HCT116 (cell line): ENCODE measurements around the gene SAMHD1. TPM values are rescaled to one million over a fixed set of nuclear protein-coding genes. Genes with fewer than 3 reads are reported as not detected.

Source experiments
- ATAC-seq: fragments of 200-7000 bp; cut with Tn5 transposase; 2 replicates; pipeline ENCODE4 v1.9.1; 2020; ENCODE audit warnings: mild to moderate bottlenecking, moderate library complexity
- BruUV-seq: library from RNA; stranded (reverse); fragments of 400-500 nt; replicated peaks from 2 replicates; lab custom pipeline; 2021; lab: Mats Ljungman, UMichigan
- CTCF ChIA-PET: fragments of 300-600 bp; sonication (Branson Sonifier 250); formaldehyde crosslinking; loops from one replicate; lab custom pipeline; 2021; ENCODE audit warnings: antibody characterized with exemption; lab: Charles Lee
- POLR2A ChIA-PET: fragments of 300-600, 350-600 bp; sonication (Branson Sonifier 250); formaldehyde crosslinking; loops from one replicate; lab custom pipeline; 2021; ENCODE audit warnings: antibody characterized with exemption; lab: Charles Lee
- RAD21 ChIA-PET, 2 experiments: fragments of 300-600 bp; sonication (Branson Sonifier 250); formaldehyde crosslinking; loops; one replicate each; lab custom pipeline; 2023; ENCODE audit warnings: low total read pairs in 2 of 2; ENCODE audit not compliant: uncharacterized antibody in 2 of 2, unreplicated experiment in 2 of 2, low non-redundant PET in 1 of 2; lab: Charles Lee
- DNase-seq: peaks from one replicate; pipeline ENCODE4 v3.0.0-alpha.2; 2010; ENCODE audit warnings: low read depth, low spot score
- H2AFZ ChIP-seq: fragments of 200-600 bp; shearing (Covaris generic), sonication (generic); 2 replicates; pipeline ENCODE4 v1.6.1; 2017; ENCODE audit warnings: low read depth, mixed run types, mixed read lengths, antibody characterized with exemption, low read length; ENCODE audit not compliant: poor library complexity, severe bottlenecking
- H3K27ac ChIP-seq: 2 replicates; pipeline ENCODE4 v1.5.1; 2012; ENCODE audit warnings: low read depth, low read length
- H3K27me3 ChIP-seq: fragments of 200-600 bp; sonication (generic); 2 replicates; pipeline ENCODE4 v1.6.1; 2016; ENCODE audit warnings: mixed run types, low read length, mixed read lengths; ENCODE audit not compliant: insufficient read depth
- H3K36me3 ChIP-seq, 2 experiments: fragments of 200-500 bp in 1 of 2; fragments of 200-600 bp in 1 of 2; sonication (Bioruptor generic) in 1 of 2; sonication (generic) in 1 of 2; 2 replicates each; pipeline versions ENCODE4 v1.5.1 to v1.6.1; 2014 to 2016; ENCODE audit warnings: low read length in 2 of 2, inconsistent platforms in 1 of 2, mixed read lengths in 1 of 2, mixed run types in 1 of 2; ENCODE audit not compliant: insufficient read depth in 2 of 2, control insufficient read depth in 1 of 2
- H3K4me1 ChIP-seq, 2 experiments: fragments of 200-600 bp in 1 of 2; sonication (generic) in 1 of 2; 2 replicates each; pipeline versions ENCODE4 v1.5.1 to v1.6.1; 2012 to 2017; ENCODE audit warnings: low read length in 2 of 2, inconsistent platforms in 1 of 2, mild to moderate bottlenecking in 1 of 2, mixed read lengths in 1 of 2, mixed run types in 1 of 2, moderate library complexity in 1 of 2; ENCODE audit not compliant: insufficient read depth in 2 of 2, control insufficient read depth in 1 of 2
- H3K4me2 ChIP-seq: fragments of 200-600 bp; sonication (generic); 2 replicates; pipeline ENCODE4 v1.6.1; 2017; ENCODE audit warnings: mixed run types, low read length, mixed read lengths
- H3K4me3 ChIP-seq, 2 experiments: fragments of 200-600 bp in 1 of 2; sonication (generic) in 1 of 2; replicated peaks in 1 of 2; 2 replicates each; pipeline ENCODE4 v1.5.1; 2011 to 2016; ENCODE audit warnings: low read length in 2 of 2, control low read depth in 1 of 2, low read depth in 1 of 2, mild to moderate bottlenecking in 1 of 2, mixed read lengths in 1 of 2, mixed run types in 1 of 2
- H3K79me2 ChIP-seq: fragments of 200-600 bp; sonication (generic); 2 replicates; pipeline ENCODE4 v1.6.1; 2017; ENCODE audit warnings: mild to moderate bottlenecking, mixed run types, low read length, moderate library complexity, mixed read lengths; ENCODE audit not compliant: insufficient read depth
- H3K9ac ChIP-seq: fragments of 200-600 bp; sonication (generic); 2 replicates; pipeline ENCODE4 v1.6.1; 2016; ENCODE audit warnings: low read length, mixed read lengths
- H3K9me2 ChIP-seq: fragments of 200-600 bp; sonication (generic), shearing (Covaris generic); 2 replicates; pipeline ENCODE4 v1.6.1; 2017; ENCODE audit warnings: mixed run types, mild to moderate bottlenecking, moderate library complexity; ENCODE audit not compliant: insufficient read depth
- H3K9me3 ChIP-seq, 2 experiments: fragments of 200-500 bp in 1 of 2; fragments of 200-600 bp in 1 of 2; sonication (Bioruptor generic) in 1 of 2; sonication (generic) in 1 of 2; 2 replicates each; pipeline ENCODE4 v1.6.1; 2014 to 2017; ENCODE audit warnings: low read length in 2 of 2, mixed read lengths in 2 of 2, inconsistent platforms in 1 of 2, low read depth in 1 of 2, mild to moderate bottlenecking in 1 of 2, mixed run types in 1 of 2, moderate library complexity in 1 of 2; ENCODE audit not compliant: control insufficient read depth in 1 of 2, insufficient read depth in 1 of 2
- H4K20me1 ChIP-seq: fragments of 200-600 bp; sonication (generic), shearing (Covaris generic); 2 replicates; pipeline ENCODE4 v1.6.1; 2017; ENCODE audit warnings: mixed run types, mild to moderate bottlenecking, moderate library complexity; ENCODE audit not compliant: insufficient read depth
- CBX3 ChIP-seq: IDR thresholded peaks from 2 replicates; pipeline ENCODE4 v1.6.1; 2012; ENCODE audit warnings: low read depth
- CEBPB ChIP-seq: IDR thresholded peaks from 2 replicates; pipeline ENCODE4 v1.6.1; 2012; ENCODE audit warnings: low read depth
- EGR1 ChIP-seq: IDR thresholded peaks from 2 replicates; pipeline ENCODE4 v1.6.1; 2012; ENCODE audit warnings: low read depth
- ELF1 ChIP-seq: IDR thresholded peaks from 2 replicates; pipeline ENCODE4 v1.6.1; 2012; ENCODE audit warnings: low read depth, borderline replicate concordance
- JUND ChIP-seq: IDR thresholded peaks from 2 replicates; pipeline ENCODE4 v1.6.1; 2012
- SIN3A ChIP-seq: IDR thresholded peaks from 2 replicates; pipeline ENCODE4 v1.6.1; 2012; ENCODE audit warnings: low read depth
- SRF ChIP-seq: IDR thresholded peaks from 2 replicates; pipeline ENCODE4 v1.6.1; 2012; ENCODE audit warnings: low read depth
- intact Hi-C: fragments of 100-400 bp; cut with micrococcal nuclease; formaldehyde crosslinking; loops from 2 replicates; pipeline ENCODE4 v1.10.0; 2022
- total RNA-seq: library from RNA; stranded (reverse); gene quantifications from one replicate; pipeline ENCODE4 v1.2.1, GENCODE V29; 2021; ENCODE audit not compliant: unreplicated experiment
- TF ChIP-seq, protein P1 (sequence below): IDR thresholded peaks from 2 replicates; pipeline ENCODE4 v1.6.1; 2012
- TF ChIP-seq, protein P2 (sequence below): IDR thresholded peaks from 2 replicates; pipeline ENCODE4 v1.6.1; 2011; ENCODE audit warnings: mild to moderate bottlenecking, low read length, moderate library complexity; ENCODE audit not compliant: insufficient replicate concordance; ENCODE audit errors: extremely low read depth

SAMHD1 gene
- total RNA-seq, 1 experiment from 2014 or later, result 21.4 TPM

DNA sequence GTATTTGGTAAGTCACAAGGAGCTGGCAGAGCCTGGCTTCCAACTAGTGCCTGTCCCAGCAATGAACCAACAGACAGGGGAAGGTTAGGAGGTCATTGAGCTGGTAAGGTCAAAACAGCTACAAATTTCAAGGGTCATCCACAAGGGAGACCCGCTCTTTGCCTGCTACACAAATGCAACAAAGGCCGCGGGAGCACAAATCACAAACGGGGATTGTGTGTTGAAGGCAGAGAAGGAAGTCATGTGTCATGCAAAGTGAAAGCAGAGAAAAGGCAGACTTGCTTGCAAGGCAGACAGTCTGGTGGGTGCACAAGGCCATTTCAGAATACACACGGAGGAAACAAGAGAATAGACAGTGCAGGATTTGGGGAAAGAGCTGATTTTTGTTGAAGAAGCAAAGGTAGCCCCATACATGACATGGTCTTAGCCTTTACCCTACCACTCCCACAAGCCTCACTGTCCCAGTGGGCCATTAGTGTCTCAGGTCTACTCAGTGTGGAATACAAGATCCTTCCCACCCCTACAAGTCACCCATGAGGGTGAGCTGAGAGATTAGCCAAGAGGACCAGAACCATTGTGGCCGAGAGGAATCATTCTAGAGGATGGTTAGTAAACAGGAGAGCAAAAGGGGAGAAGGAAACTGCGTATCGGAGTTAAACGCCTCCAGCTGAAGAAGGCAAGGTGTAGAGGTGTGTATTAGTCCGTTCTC, 18.1 kb upstream of the SAMHD1 start (continued):
- no peak for TF ChIP-seq CBX3
- TF ChIP-seq, protein P1, sequence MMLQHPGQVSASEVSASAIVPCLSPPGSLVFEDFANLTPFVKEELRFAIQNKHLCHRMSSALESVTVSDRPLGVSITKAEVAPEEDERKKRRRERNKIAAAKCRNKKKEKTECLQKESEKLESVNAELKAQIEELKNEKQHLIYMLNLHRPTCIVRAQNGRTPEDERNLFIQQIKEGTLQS, result no peak
- TF ChIP-seq, protein P2, sequence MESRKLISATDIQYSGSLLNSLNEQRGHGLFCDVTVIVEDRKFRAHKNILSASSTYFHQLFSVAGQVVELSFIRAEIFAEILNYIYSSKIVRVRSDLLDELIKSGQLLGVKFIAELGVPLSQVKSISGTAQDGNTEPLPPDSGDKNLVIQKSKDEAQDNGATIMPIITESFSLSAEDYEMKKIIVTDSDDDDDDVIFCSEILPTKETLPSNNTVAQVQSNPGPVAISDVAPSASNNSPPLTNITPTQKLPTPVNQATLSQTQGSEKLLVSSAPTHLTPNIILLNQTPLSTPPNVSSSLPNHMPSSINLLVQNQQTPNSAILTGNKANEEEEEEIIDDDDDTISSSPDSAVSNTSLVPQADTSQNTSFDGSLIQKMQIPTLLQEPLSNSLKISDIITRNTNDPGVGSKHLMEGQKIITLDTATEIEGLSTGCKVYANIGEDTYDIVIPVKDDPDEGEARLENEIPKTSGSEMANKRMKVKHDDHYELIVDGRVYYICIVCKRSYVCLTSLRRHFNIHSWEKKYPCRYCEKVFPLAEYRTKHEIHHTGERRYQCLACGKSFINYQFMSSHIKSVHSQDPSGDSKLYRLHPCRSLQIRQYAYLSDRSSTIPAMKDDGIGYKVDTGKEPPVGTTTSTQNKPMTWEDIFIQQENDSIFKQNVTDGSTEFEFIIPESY, result no peak
- no peak for TF ChIP-seq ELF1

DNA sequence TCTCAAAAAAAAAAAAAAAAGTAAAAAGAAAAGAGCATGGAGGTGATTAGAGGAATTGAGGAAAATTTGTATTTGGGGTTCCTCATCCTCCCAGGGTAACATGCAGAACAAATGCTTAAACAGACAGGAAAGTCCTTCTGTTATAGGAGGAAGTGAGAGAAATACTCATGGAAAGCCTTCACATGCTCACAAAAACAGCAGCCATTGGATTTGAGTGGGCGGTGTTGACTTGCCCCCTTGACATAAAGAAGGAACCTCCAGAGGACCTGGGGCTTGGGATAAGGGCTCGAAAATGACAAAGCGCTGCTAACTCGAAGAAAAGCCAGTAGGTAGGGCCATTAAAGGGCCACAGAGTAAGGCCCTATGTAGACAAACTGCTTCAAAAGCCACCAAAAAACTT, 17.5 kb upstream of the SAMHD1 start:
- Histone ChIP-seq H3K27me3 (no peaks in the 10 kb centered on the region), H3K4me2 (no peak overlapping the region), H3K36me3 (no peaks in the 10 kb centered on the region), H3K27ac (no peak overlapping the region), H4K20me1 (no peaks in the 10 kb centered on the region), H2AFZ (no peak overlapping the region), H3K9me3 (no peaks in the 10 kb centered on the region), H3K9me2 (no peaks in the 10 kb centered on the region), H3K79me2 (no peaks in the 10 kb centered on the region), H3K4me1 (no peaks in the 10 kb centered on the region), H3K4me3 (no peak overlapping the region), H3K9ac (no peak overlapping the region)
- ChIA-PET RAD21 (no interaction called here), POLR2A (no interaction called here), CTCF (no interaction called here)
- TF ChIP-seq SIN3A, result no peak
- no peak for TF ChIP-seq CBX3
- TF ChIP-seq EGR1, result no peak
- no peak for TF ChIP-seq JUND
- TF ChIP-seq CEBPB, result no peak
- no peak for TF ChIP-seq SRF
- DNase-seq (no peak), ATAC-seq (no peak)
- intact Hi-C loops, result no loop called here
- no TSS peak for BruUV-seq
